ENCODE results near the gene TMED1.

DNA sequence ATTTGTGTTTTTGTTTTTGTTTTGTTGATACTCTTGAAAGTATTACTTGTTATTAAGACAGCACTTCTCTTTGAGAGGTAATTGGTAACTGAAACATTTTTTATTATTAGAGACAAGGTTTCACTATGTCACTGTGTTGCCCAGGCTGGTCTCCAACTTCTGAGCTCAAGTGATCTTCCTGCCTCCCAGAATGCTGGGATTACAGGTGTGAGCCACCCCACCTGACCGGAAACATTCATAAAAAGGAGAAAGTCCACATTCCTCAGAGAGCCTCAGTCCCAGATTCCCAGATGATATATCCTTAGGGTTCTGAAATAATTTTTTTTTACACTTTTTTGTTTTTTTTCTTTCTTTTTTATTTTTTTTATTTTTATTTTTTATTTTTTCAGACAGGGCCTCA lies 38.0 kb upstream of the TMED1 start:
- TF ChIP-seq, protein P1, sequence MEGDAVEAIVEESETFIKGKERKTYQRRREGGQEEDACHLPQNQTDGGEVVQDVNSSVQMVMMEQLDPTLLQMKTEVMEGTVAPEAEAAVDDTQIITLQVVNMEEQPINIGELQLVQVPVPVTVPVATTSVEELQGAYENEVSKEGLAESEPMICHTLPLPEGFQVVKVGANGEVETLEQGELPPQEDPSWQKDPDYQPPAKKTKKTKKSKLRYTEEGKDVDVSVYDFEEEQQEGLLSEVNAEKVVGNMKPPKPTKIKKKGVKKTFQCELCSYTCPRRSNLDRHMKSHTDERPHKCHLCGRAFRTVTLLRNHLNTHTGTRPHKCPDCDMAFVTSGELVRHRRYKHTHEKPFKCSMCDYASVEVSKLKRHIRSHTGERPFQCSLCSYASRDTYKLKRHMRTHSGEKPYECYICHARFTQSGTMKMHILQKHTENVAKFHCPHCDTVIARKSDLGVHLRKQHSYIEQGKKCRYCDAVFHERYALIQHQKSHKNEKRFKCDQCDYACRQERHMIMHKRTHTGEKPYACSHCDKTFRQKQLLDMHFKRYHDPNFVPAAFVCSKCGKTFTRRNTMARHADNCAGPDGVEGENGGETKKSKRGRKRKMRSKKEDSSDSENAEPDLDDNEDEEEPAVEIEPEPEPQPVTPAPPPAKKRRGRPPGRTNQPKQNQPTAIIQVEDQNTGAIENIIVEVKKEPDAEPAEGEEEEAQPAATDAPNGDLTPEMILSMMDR (conservative IDR thresholded peaks at IDR 0.05; ENCODE audit: low read depth in 2 of 2) = no peak
- TF ChIP-seq, protein P2, sequence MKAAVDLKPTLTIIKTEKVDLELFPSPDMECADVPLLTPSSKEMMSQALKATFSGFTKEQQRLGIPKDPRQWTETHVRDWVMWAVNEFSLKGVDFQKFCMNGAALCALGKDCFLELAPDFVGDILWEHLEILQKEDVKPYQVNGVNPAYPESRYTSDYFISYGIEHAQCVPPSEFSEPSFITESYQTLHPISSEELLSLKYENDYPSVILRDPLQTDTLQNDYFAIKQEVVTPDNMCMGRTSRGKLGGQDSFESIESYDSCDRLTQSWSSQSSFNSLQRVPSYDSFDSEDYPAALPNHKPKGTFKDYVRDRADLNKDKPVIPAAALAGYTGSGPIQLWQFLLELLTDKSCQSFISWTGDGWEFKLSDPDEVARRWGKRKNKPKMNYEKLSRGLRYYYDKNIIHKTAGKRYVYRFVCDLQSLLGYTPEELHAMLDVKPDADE (IDR thresholded peaks at IDR 0.05) = no peak
- TF ChIP-seq POLR2AphosphoS5 (IDR thresholded peaks at IDR 0.05; ENCODE audit: low read depth) (no peak), ZNF114 (CRISPR knock-in tag; IDR thresholded peaks at IDR 0.05) (no peak), EZH2 (IDR thresholded peaks at IDR 0.05; ENCODE audit: low read depth, unreplicated experiment) (no peak), CREB1 (CRISPR knock-in tag; IDR thresholded peaks at IDR 0.05; ENCODE audit: low read depth) (no peak), JUNB (IDR thresholded peaks at IDR 0.05; ENCODE audit: unreplicated experiment) (no peak)
